Measurements from ENCODE around the gene AKAP9. TPM values are rescaled to one million over a fixed set of nuclear protein-coding genes. Genes with fewer than 3 reads are reported as not detected.
"Not testable (repeated sequence)": the region's sequence is repeated elsewhere in the genome, so short reads cannot be mapped to it uniquely, and the experiment has no call there.

The AKAP9 gene
- total RNA-seq, 1 experiment from 2014 or later, result 15.8 TPM

DNA sequence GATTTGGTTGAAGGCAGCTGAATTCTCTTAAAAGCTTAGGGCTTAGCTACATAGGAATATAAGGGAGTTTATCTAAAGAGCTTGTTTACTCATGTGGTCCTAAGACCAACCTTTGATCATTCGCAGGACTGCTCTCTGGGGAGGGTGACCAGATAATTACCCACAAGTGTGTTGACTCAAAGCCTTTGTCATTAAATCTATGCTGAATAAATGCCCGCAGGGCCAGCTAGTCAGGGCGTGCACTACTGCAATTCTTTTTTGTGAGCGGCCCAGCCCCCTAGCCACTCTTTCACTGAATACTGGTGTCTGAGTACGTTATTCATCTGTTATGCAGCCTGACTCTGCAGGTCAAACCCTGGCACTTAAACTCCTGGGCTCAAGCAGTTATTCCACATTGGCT, 69.6 kb downstream of the AKAP9 start:
- DNase-seq (ENCODE audit: low spot score), result no peak

DNA sequence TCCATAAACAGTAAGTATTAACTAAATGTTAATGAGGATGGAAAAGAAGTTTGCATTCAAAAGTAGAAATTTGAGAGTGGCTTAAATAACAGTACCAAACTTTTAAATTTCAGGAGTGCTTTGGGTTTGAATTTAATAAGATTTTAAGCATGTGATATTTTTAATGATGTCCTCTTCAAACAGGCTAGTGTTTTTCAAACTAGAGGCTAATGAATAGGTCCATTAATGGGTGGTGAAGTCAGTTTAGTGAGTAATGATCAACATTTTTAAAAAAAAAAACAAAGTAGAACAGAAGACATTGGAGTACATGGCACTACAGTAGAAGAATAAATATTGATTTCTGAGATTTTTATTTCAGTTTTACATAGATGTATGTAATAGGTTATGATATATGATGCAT, 72.9 kb downstream of the AKAP9 start:
- no peak for DNase-seq (ENCODE audit: low spot score)

GRCh38 chr7:92020636-92021035, 80.0 kb downstream of the AKAP9 start:
- DNase-seq (ENCODE audit: low spot score), result no peak

GRCh38 chr7:92025260-92025659, 84.6 kb downstream of the AKAP9 start:
- no peak for DNase-seq (ENCODE audit: low spot score)

DNA sequence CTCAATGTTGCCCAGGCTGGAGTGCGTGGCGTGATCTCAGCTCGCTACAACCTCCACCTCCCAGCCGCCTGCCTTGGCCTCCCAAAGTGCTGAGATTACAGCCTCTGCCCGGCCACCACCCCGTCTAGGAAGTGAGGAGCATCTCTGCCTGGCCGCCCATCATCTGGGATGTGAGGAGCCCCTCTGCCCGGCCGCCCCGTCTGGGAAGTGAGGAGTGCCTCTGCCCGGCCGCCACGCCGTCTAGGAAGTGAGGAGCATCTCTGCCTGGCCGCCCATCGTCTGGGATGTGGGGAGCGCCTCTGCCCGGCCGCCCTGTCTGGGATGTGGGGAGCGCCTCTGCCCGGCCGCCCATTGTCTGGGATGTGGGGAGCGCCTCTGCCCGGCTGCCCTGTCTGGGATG, 86.0 kb downstream of the AKAP9 start:
- not testable (repeated sequence) for DNase-seq (ENCODE audit: low spot score)

DNA sequence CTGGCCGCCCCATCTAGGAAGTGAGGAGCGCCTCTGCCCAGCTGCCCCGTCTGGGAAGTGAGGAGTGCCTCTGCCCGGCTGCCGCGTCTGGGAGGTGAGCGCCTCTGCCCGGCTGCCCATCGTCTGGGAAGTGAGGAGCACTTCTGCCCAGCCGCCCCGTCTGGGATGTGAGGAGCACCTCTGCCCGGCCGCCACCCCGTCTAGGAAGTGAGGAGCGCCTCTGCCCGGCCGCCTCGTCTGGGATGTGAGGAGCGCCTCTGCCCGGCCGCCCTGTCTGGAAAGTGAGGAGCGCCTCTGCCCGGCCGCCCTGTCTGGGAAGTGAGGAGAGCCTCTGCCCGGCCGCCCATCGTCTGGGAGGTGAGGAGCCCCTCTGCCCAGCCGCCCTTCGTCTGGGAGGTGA, 86.5 kb downstream of the AKAP9 start:
- not testable (repeated sequence) for DNase-seq (ENCODE audit: low spot score)

GRCh38 chr7:92028226-92028625, 87.6 kb downstream of the AKAP9 start:
- DNase-seq (ENCODE audit: low spot score), result no peak

GRCh38 chr7:92028686-92029085, 88.0 kb downstream of the AKAP9 start:
- DNase-seq (ENCODE audit: low spot score), result no peak

DNA sequence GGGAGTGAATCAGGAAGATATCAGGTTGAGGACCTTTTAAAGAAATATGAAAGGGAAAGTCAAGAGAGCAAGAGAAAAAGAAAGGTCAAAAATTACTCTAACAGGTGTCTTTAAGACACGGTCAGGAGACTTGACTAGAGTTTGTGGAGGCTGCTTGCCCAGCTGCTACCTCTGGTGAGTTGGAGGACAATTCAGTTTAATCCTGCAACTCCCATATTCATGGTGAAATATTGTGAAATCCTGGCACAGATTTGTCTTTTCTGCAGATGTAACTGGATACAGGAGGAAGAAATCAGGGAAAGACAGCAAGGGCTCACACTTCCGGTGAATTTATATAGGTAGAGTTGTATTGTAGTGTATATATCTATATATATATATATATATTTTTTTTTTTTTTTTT, 93.5 kb downstream of the AKAP9 start:
- no peak for DNase-seq (ENCODE audit: low spot score)

DNA sequence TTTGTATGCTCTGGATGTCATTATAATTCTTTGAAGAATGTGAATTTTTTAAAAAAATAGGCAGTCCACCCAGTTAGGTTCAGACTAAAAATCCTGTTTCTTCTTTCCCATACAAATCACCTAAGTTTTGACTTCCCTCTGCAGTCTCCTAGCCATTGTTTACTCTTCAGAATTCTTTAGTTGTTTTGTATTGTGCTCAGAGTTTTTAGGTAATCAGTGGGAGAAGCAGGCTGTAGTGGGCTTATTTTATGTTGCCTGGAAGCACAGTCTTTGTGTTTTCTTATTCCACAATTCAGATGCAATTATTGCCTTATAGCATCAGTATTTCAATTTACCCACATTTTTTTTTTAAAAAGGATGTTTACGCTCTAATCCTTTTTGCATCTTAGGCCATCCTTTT, 94.9 kb downstream of the AKAP9 start:
- DNase-seq (ENCODE audit: low spot score), result no peak

- no peak for DNase-seq (ENCODE audit: low spot score)
Measured at GRCh38 chr7:92039900-92040299, 99.2 kb downstream of the AKAP9 start.

DNA sequence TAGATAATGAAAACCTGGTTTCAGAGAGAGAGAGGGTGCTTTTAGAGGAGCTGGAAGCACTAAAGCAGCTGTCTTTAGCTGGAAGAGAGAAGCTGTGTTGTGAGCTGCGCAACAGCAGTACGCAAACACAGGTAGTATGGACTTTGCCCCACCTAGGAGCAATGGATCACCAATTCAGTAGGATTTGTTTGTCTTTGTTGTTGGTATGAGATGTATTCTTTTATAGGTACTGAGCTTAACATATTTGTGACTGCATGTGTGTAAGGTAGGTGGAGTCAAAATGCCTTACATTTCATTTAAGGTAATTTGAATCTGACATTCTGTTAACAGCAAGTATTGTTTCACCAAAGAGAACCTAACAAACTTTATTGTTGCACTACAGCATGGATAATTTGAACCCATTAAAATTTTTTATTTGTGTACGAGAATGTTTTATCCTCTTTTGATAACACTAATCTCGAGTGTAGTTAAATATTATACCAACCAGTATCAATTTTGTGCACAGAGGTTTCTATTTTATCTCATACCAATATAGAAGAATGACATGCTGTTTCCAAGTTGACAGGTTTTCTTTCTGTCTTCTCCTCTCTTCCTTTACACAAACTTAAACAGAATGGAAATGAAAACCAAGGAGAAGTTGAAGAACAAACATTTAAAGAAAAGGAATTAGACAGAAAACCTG, 101.5 kb downstream of the AKAP9 start:
- DNase-seq (ENCODE audit: low spot score), result no peak

DNA sequence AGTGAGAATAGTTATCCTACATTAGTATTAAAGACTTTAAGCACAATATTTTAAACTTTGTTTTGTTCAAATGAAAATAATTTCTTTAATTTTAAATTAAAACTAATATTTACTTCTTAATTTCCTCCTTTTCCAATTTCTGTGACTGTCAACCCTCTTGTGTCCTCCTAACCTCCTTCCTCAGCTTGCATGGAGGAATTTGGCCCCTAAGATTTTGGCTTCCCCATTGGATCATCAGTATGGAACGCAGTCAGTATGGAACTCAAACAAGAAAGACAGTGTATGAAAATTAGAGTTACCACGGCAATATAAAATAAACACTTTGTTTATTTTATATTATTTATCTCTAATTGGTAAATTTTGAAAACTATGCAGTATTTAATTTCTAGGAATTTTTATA, 102.4 kb downstream of the AKAP9 start:
- no peak for DNase-seq (ENCODE audit: low spot score)

DNA sequence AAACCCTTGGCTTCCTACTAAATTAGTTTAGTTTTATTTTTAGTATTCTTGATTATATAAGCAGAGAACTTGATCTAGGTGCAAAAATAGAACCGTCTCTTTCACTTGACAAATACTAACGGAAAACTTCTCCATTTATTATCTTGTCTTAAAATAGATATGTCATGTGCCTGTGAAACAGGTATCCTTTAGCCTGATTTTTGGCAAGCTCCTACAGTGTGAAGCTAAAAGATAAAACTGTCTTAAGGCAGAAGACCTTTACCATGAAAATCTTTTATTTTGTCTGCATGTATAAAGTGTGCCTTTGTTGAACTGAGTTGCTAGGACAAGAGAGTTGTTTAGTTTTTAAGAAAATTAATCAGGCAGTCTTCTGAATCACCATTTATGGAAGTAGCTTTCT, 103.0 kb downstream of the AKAP9 start:
- DNase-seq (ENCODE audit: low spot score), result no peak

DNA sequence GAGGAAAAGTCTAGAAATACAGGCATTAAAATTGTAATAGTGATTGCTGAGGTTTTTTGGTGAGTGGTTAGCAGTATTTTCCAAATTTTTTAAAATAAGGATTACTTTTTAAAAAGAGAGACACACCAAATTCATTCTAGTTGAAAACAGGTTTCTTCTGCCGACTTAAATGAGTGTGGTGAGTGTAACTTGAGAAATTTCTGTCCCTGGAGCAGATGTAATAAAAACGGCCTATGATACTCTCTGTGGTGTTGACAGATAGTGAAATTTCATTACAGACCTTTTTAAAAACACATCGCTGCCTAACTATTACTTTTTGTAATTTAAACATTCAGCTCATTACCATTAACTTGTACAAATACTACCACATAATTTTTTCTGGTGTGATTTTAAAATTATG, 103.5 kb downstream of the AKAP9 start:
- DNase-seq (ENCODE audit: low spot score), result no peak

GRCh38 chr7:92044940-92045339, 104.3 kb downstream of the AKAP9 start:
- no peak for DNase-seq (ENCODE audit: low spot score)

DNA sequence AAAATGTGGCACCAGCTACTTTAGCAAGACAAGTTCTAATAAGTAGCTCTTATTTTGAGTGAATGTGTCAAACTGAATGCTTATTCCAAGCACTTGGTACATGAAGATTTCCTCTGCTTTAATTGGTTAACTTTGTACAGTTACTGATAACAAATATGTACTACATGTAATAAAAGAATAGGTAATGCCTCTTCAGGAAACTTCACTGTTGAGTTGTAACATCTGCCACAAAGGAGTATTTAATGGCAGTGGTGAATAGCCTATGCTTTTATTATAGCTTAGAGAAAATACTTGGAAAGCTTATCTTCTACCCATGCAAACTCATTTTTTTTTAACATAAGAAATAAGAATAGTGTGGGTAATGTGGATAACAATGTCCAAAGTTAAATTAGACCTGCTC, 111.0 kb downstream of the AKAP9 start:
- no peak for DNase-seq (ENCODE audit: low spot score)

- DNase-seq (ENCODE audit: low spot score), result no peak
Measured at GRCh38 chr7:92052159-92052558, 111.5 kb downstream of the AKAP9 start.

- DNase-seq (ENCODE audit: low spot score), result no peak
Measured at GRCh38 chr7:92052684-92053083, 112.0 kb downstream of the AKAP9 start.

DNA sequence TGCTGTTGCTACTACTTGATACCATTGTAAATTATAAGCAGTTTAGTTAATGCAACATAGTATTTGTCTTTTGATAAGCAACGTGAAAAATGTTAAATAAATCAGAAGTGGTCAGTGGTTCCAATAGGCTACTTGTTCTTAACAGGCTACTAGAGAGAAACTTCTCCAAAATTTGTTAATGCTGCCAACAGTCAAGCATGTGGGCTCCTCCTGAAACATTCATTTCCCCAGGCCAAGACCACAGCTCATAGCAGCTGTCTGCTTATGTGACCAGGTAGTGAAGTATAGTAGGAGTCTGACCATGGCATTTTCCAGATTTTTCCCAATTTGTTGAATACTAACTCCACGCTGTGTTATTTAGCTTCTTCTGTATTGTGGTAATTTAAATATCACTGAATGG, 112.7 kb downstream of the AKAP9 start:
- DNase-seq (ENCODE audit: low spot score), result no peak

- DNase-seq (ENCODE audit: low spot score), result no peak
Measured at GRCh38 chr7:92056286-92056685, 115.6 kb downstream of the AKAP9 start.

DNA sequence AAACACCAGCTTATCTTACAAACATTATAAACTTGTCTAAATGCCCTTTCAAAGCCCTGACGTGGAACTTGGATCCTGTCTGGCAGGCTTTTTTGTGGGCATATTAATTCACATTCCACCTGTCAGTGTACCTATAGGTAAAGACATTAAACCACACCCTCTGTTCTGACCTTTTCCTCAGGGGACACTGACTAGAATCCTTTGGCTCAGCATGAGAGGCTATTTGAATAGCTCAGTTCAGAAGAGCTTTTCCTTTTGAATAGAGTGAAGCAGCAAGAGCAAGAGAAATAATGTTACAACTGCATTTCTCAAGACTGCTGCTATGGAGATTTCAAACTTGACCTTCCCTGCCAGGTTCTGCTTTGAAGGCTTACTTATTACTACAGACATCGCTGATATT, 116.7 kb downstream of the AKAP9 start:
- DNase-seq (ENCODE audit: low spot score), result no peak

GRCh38 chr7:92058040-92058439, 117.4 kb downstream of the AKAP9 start:
- DNase-seq (ENCODE audit: low spot score), result no peak

GRCh38 chr7:92058899-92059298, 118.2 kb downstream of the AKAP9 start:
- DNase-seq (ENCODE audit: low spot score), result no peak
